Thoracic aorta (tissue), 2 donors: ENCODE measurements around the gene TECTA. TPM values are rescaled to one million over a fixed set of nuclear protein-coding genes. Genes with fewer than 3 reads are reported as not detected.

ENCODE experiments used
- ATAC-seq: fragments of 150-250 bp; one replicate; pipeline ENCODE4 v1.8.0; 2017; ENCODE audit warnings: low read depth; ENCODE audit not compliant: insufficient number of reproducible peaks, low FRiP score
- DNase-seq: peaks from one replicate; pipeline ENCODE4 v3.0.0-alpha.2; 2020; ENCODE audit warnings: low spot score
- H3K27ac ChIP-seq, 2 donors: fragments of 200-600 bp; sonication (generic); 1 replicate in 1 of 2; 2 replicates in 1 of 2; pipeline ENCODE4 v1.5.1; 2016; ENCODE audit warnings: mild to moderate bottlenecking in 2 of 2, moderate library complexity in 2 of 2
- H3K27me3 ChIP-seq: fragments of 200-600 bp; sonication (generic); replicated peaks from 2 replicates; pipeline ENCODE4 v1.6.0; 2016; ENCODE audit warnings: mild to moderate bottlenecking; ENCODE audit not compliant: insufficient read depth
- H3K36me3 ChIP-seq: fragments of 200-600 bp; sonication (generic); one replicate; pipeline ENCODE4 v1.5.1; 2016
- H3K4me1 ChIP-seq, 2 donors: fragments of 200-600 bp; sonication (generic); 1 replicate in 1 of 2; 2 replicates in 1 of 2; pipeline versions ENCODE4 v1.5.1 to v1.6.0; 2016; ENCODE audit warnings: low read depth in 2 of 2, mild to moderate bottlenecking in 1 of 2; ENCODE audit not compliant: control insufficient read depth in 1 of 2
- H3K4me3 ChIP-seq: fragments of 200-600 bp; sonication (generic); 2 replicates; pipeline ENCODE4 v1.5.1; 2016; ENCODE audit warnings: mild to moderate bottlenecking
- H3K9me3 ChIP-seq: fragments of 200-600 bp; sonication (generic); 2 replicates; pipeline ENCODE4 v1.5.1; 2016
- CTCF ChIP-seq: fragments of 200-600 bp; sonication (generic); IDR thresholded peaks from one replicate; pipeline ENCODE4 v1.5.1; 2019; ENCODE audit warnings: antibody characterized with exemption
- total RNA-seq, 2 donors: library from RNA; depleted of rRNA; stranded (reverse); fragments of >200 nt; gene quantifications; one replicate each; pipeline versions ENCODE4 v1.1.0 to v1.2.3, GENCODE V29; 2016

TECTA gene
- total RNA-seq, 2 donors from 2014 or later: 0.41 to 5.6 TPM

- H3K27me3 ChIP-seq: no peaks in the 10 kb centered on the region
- no peaks in the 10 kb centered on the region for H3K9me3 ChIP-seq
- ATAC-seq (no peak), DNase-seq (no peak)
- no peaks in the 10 kb centered on the region for H3K36me3 ChIP-seq
- no peak for TF ChIP-seq CTCF
- no peak overlapping the region for H3K4me3 ChIP-seq
- no peaks in the 10 kb centered on the region for H3K4me1 ChIP-seq
- H3K27ac ChIP-seq: no peak overlapping the region
Measured at GRCh38 chr11:121089566-121089965, 11.5 kb upstream of the TECTA start.

- Histone ChIP-seq H3K36me3 (no peaks in the 10 kb centered on the region), H3K4me1 (no peaks in the 10 kb centered on the region), H3K9me3 (no peaks in the 10 kb centered on the region), H3K27me3 (no peaks in the 10 kb centered on the region), H3K4me3 (no peak overlapping the region), H3K27ac (no peak overlapping the region)
- DNase-seq (no peak), ATAC-seq (no peak)
- no peak for TF ChIP-seq CTCF
Measured at GRCh38 chr11:121090145-121090721, 10.8 kb upstream of the TECTA start.

- Histone ChIP-seq H3K27me3 (no peaks in the 10 kb centered on the region), H3K27ac (no peak overlapping the region), H3K4me3 (no peak overlapping the region), H3K4me1 (no peaks in the 10 kb centered on the region), H3K9me3 (no peaks in the 10 kb centered on the region), H3K36me3 (no peaks in the 10 kb centered on the region)
- no peak for TF ChIP-seq CTCF
- no peak for ATAC-seq
- DNase-seq: no peak
Measured at GRCh38 chr11:121091492-121092152, 9.4 kb upstream of the TECTA start.

GRCh38 chr11:121095561-121095960, 5.5 kb upstream of the TECTA start:
- H3K27me3 ChIP-seq: no peaks in the 10 kb centered on the region
- DNase-seq (no peak), ATAC-seq (no peak)
- no peaks in the 10 kb centered on the region for H3K36me3 ChIP-seq
- no peak overlapping the region for H3K4me3 ChIP-seq
- no peak for TF ChIP-seq CTCF
- H3K27ac ChIP-seq: no peak overlapping the region
- no peaks in the 10 kb centered on the region for H3K4me1 ChIP-seq
- H3K9me3 ChIP-seq: no peaks in the 10 kb centered on the region

- Histone ChIP-seq H3K27me3 (no peaks in the 10 kb centered on the region), H3K4me1 (no peaks in the 10 kb centered on the region), H3K36me3 (no peaks in the 10 kb centered on the region), H3K4me3 (no peak overlapping the region), H3K9me3 (no peaks in the 10 kb centered on the region), H3K27ac (no peak overlapping the region)
- DNase-seq (no peak), ATAC-seq (no peak)
- no peak for TF ChIP-seq CTCF
Measured at GRCh38 chr11:121099364-121099763, 1.7 kb upstream of the TECTA start.
